GM12878 (cell line): ENCODE measurements around the gene SAMD4A. TPM values are rescaled to one million over a fixed set of nuclear protein-coding genes. Genes with fewer than 3 reads are reported as not detected.

Experiments used
- ATAC-seq: fragments of 200-7000 bp; cut with Tn5 transposase; 3 replicates; pipeline ENCODE4 v1.9.1; 2020; ENCODE audit warnings: mild to moderate bottlenecking, moderate library complexity
- BruUV-seq: library from RNA; stranded (reverse); fragments of 400-500 nt; replicated peaks from 2 replicates; lab custom pipeline; 2021; lab: Mats Ljungman, UMichigan
- CTCF ChIA-PET: fragments of 300-600 bp; sonication (Branson Sonifier 250); formaldehyde crosslinking; extraction: SDS; loops from one replicate; lab custom pipeline; 2021; ENCODE audit warnings: inconsistent platforms; lab: Yijun Ruan, JAX
- POLR2A ChIA-PET: fragments of 350-600 bp; formaldehyde crosslinking; extraction: SDS; loops from one replicate; lab custom pipeline; 2021; ENCODE audit warnings: inconsistent platforms; lab: Charles Lee
- RAD21 ChIA-PET: fragments of 300-600 bp; sonication (Branson Sonifier 250); formaldehyde crosslinking; loops from one replicate; lab custom pipeline; 2023; ENCODE audit warnings: antibody characterized with exemption; ENCODE audit not compliant: unreplicated experiment; lab: Charles Lee
- SMC1A ChIA-PET: fragments of 300-600 bp; sonication (Branson Sonifier 250); formaldehyde crosslinking; loops from one replicate; lab custom pipeline; 2023; ENCODE audit not compliant: unreplicated experiment, uncharacterized antibody; lab: Charles Lee
- DNase-seq: peaks from one replicate; pipeline ENCODE4 v3.0.0-alpha.2; 2011; ENCODE audit warnings: low read depth, low spot score
- FAIRE-seq: peaks from 3 replicates; lab custom pipeline; 2011; peaks lifted over from hg19 to GRCh38; lab: Jason Lieb, UNC
- H2AFZ ChIP-seq: 2 replicates; pipeline ENCODE4 v1.6.0; 2011; ENCODE audit warnings: low read depth, low read length, control low read depth; ENCODE audit not compliant: control insufficient read depth
- H3K27ac ChIP-seq: 2 replicates; pipeline ENCODE4 v1.5.1; 2011; ENCODE audit warnings: control low read depth; ENCODE audit not compliant: control insufficient read depth, insufficient read depth
- H3K27me3 ChIP-seq, 2 experiments: replicated peaks in 1 of 2; 2 replicates each; pipeline versions ENCODE4 v1.6.0 to v1.6.1; 2011; ENCODE audit warnings: low read length in 1 of 2; ENCODE audit not compliant: control insufficient read depth in 2 of 2, insufficient read depth in 2 of 2
- H3K36me3 ChIP-seq, 2 experiments: 2 replicates each; pipeline ENCODE4 v1.5.1; 2011; ENCODE audit warnings: low read length in 1 of 2; ENCODE audit not compliant: control insufficient read depth in 2 of 2, insufficient read depth in 2 of 2
- H3K4me1 ChIP-seq: 2 replicates; pipeline ENCODE4 v1.6.1; 2011; ENCODE audit warnings: mild to moderate bottlenecking, low read length, moderate library complexity, mixed read lengths; ENCODE audit not compliant: control insufficient read depth, insufficient read depth
- H3K4me2 ChIP-seq: 2 replicates; pipeline ENCODE4 v1.6.0; 2011; ENCODE audit warnings: control low read depth; ENCODE audit not compliant: control insufficient read depth, insufficient read depth
- H3K4me3 ChIP-seq: fragments of 200-600 bp; sonication (generic); 2 replicates; pipeline ENCODE4 v1.5.1; 2016
- H3K79me2 ChIP-seq: 2 replicates; pipeline ENCODE4 v1.6.0; 2011; ENCODE audit warnings: low read length; ENCODE audit not compliant: control insufficient read depth, insufficient read depth
- H3K9ac ChIP-seq: 2 replicates; pipeline ENCODE4 v1.8.0; 2011; ENCODE audit warnings: low read length, control low read depth, mixed read lengths; ENCODE audit not compliant: control insufficient read depth, insufficient read depth
- H3K9me3 ChIP-seq: replicated peaks from 3 replicates; pipeline ENCODE4 v1.5.1; 2011; ENCODE audit warnings: mild to moderate bottlenecking, low read length; ENCODE audit not compliant: control insufficient read depth, insufficient read depth
- H4K20me1 ChIP-seq: 2 replicates; pipeline ENCODE4 v1.6.0; 2011; ENCODE audit not compliant: control insufficient read depth, insufficient read depth
- CHD2 ChIP-seq: IDR thresholded peaks from 2 replicates; pipeline ENCODE4 v1.6.1; 2011; ENCODE audit warnings: low read depth, low read length, improper control_type of control experiment, borderline replicate concordance
- CREM ChIP-seq: IDR thresholded peaks from 2 replicates; pipeline ENCODE4 v1.6.1; 2014; ENCODE audit warnings: antibody characterized with exemption, low read depth
- KDM1A ChIP-seq: fragments of 200-600 bp; sonication (generic); IDR thresholded peaks from 2 replicates; pipeline ENCODE4 v1.6.1; 2016; ENCODE audit warnings: borderline replicate concordance
- MEF2A ChIP-seq: IDR thresholded peaks from 2 replicates; pipeline ENCODE4 v1.6.1; 2011; ENCODE audit warnings: low read depth, mild to moderate bottlenecking, low read length, moderate library complexity; ENCODE audit not compliant: insufficient read depth
- NKRF ChIP-seq: fragments of 450-650 bp; conservative IDR thresholded peaks from 2 replicates; pipeline ENCODE4 v1.6.1; 2017; ENCODE audit warnings: mild to moderate bottlenecking, moderate library complexity
- TAF1 ChIP-seq: IDR thresholded peaks from 2 replicates; pipeline ENCODE4 v1.6.1; 2011; ENCODE audit warnings: mild to moderate bottlenecking, low read depth, low read length, borderline replicate concordance
- TCF12 ChIP-seq: IDR thresholded peaks from 2 replicates; pipeline ENCODE4 v1.6.1; 2011; ENCODE audit warnings: low read depth, mild to moderate bottlenecking, low read length
- WGBS: methylation state at CpG from one replicate; pipeline ENCODE4 v1.1.6; 2016; ENCODE audit warnings: low lambda C conversion rate; ENCODE audit not compliant: insufficient replicate concordance, insufficient coverage; ENCODE audit errors: missing lambda C conversion rate; 5-methylcytosine and 5-hydroxymethylcytosine counted together
- in situ Hi-C: fragments of 300-500 bp; cut with MboI; formaldehyde crosslinking; loops from 9 replicates; pipeline ENCODE4 v1.14.3; 2018; ENCODE audit warnings: mixed read lengths
- intact Hi-C: fragments of 100-400 bp; cut with micrococcal nuclease; formaldehyde crosslinking; loops from one replicate; pipeline ENCODE4 v1.14.2; 2022; ENCODE audit not compliant: unreplicated experiment
- polyA plus RNA-seq, 11 experiments: library from polyadenylated mRNA; depleted of rRNA in 4 of 11; unstranded in 6 of 11; stranded (reverse) in 5 of 11; fragments of >200 nt; fragmentation: Nextera tagmentation in 4 of 11; fragmentation: Illumina TruSeq in 1 of 11; extraction: Ambion mirVana in 4 of 11; extraction: Trizol in 1 of 11; gene quantifications; 1 replicate in 1 of 11; 2 replicates in 10 of 11; pipeline versions ENCODE4 v1.2.1 to v1.2.3, GENCODE V29; 2011 to 2016; ENCODE audit warnings: inconsistent platforms in 2 of 11, missing spikeins in 2 of 11, low read depth in 1 of 11
- total RNA-seq, 4 experiments: library from RNA; depleted of rRNA in 3 of 4; stranded (reverse); fragments of >200 nt in 3 of 4; fragmentation: Illumina TruSeq in 1 of 4; extraction: Trizol in 1 of 4; gene quantifications; 2 replicates each; pipeline versions ENCODE4 v1.2.1 to v1.2.3, GENCODE V29; 2013 to 2021

The SAMD4A gene
- total and polyA plus RNA-seq, 10 of the 15 experiments (the other 5 are each of a cell fraction or from before 2014, with no cell fraction given): 0.05 to 0.56 (median 0.31) TPM

GRCh38 chr14:54550514-54550913 is 16.4 kb upstream of the SAMD4A start:
- Histone ChIP-seq H3K27me3 (no peaks in the 10 kb centered on the region), H3K36me3 (no peaks in the 10 kb centered on the region), H3K9ac (no peak overlapping the region), H3K27ac (no peak overlapping the region), H3K79me2 (no peaks in the 10 kb centered on the region), H3K4me2 (no peak overlapping the region), H3K9me3 (no peaks in the 10 kb centered on the region), H3K4me1 (no peaks in the 10 kb centered on the region), H4K20me1 (no peaks in the 10 kb centered on the region), H2AFZ (no peak overlapping the region), H3K4me3 (no peak overlapping the region)
- DNase-seq (no peak), ATAC-seq (no peak), FAIRE-seq (no peak)
- ChIA-PET POLR2A (no interaction called here), RAD21 (interaction anchor here (1.3 kb wide), 1 partner anchor 62 kb away, joined by 3 read pairs; no protein-coding TSS in a partner anchor), SMC1A (interaction anchor here (0.6 to 1.7 kb wide), 3 partner anchors 12 to 138 kb away, joined by 3 to 4 read pairs (median 3); no protein-coding TSS in a partner anchor), CTCF (interaction anchor here (0.6 to 1.2 kb wide), 2 partner anchors 10 to 1601 kb away, joined by 3 read pairs; no protein-coding TSS in a partner anchor)
- intact Hi-C loops: no loop called here
- no TSS peak for BruUV-seq
- in situ Hi-C loops: no loop called here
- 0% methylated on average over 1 of the region's 1 CpG for WGBS
- TF ChIP-seq KDM1A: no peak
- no peak for TF ChIP-seq TCF12
- no peak for TF ChIP-seq CHD2
- TF ChIP-seq TAF1: no peak
- TF ChIP-seq MEF2A: no peak
- no peak for TF ChIP-seq CREM
- no peak for TF ChIP-seq NKRF
